ENCODE results near the gene GUCY1A1.

DNA sequence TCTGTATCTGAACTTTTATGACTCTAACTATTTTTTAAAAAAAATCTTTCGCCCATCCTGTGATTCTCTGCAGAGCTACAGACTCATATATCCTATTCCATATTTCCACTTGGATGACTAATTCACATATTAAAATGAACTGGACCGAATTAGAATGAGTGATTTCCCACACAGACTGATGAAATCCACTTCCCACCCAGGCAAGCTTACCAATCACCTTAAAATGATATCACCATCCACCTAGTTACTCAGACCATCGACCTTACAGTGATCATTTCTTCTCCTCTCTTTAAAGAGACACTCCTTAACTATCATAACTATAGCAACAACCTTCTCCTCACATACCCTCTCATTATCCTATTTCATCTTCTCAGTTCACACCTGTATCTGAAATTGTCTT lies 58.1 kb downstream of the GUCY1A1 start:
- TF ChIP-seq POLR2AphosphoS5 (IDR thresholded peaks at IDR 0.05): no peak
- TF ChIP-seq, protein P1, sequence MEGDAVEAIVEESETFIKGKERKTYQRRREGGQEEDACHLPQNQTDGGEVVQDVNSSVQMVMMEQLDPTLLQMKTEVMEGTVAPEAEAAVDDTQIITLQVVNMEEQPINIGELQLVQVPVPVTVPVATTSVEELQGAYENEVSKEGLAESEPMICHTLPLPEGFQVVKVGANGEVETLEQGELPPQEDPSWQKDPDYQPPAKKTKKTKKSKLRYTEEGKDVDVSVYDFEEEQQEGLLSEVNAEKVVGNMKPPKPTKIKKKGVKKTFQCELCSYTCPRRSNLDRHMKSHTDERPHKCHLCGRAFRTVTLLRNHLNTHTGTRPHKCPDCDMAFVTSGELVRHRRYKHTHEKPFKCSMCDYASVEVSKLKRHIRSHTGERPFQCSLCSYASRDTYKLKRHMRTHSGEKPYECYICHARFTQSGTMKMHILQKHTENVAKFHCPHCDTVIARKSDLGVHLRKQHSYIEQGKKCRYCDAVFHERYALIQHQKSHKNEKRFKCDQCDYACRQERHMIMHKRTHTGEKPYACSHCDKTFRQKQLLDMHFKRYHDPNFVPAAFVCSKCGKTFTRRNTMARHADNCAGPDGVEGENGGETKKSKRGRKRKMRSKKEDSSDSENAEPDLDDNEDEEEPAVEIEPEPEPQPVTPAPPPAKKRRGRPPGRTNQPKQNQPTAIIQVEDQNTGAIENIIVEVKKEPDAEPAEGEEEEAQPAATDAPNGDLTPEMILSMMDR (IDR thresholded peaks at IDR 0.05; ENCODE audit: poor library complexity, severe bottlenecking): no peak

Measured in neural cell (in vitro differentiated cells).